Trophoblast cell (in vitro differentiated cells and primary cell): ENCODE measurements around the gene TAF11L14.

Experiments
- DNase-seq, 2 donors: peaks; one replicate each; pipeline ENCODE4 v3.0.0-alpha.2; 2016
- H2AFZ ChIP-seq: 2 replicates; pipeline ENCODE4 v1.6.1; 2013; ENCODE audit warnings: low read length, moderate library complexity, mild to moderate bottlenecking; ENCODE audit not compliant: insufficient read depth, poor library complexity
- H2AK5ac ChIP-seq: 2 replicates; pipeline ENCODE4 v1.6.1; 2013; ENCODE audit warnings: mild to moderate bottlenecking, low read length
- H2BK120ac ChIP-seq: 2 replicates; pipeline ENCODE4 v1.6.1; 2013; ENCODE audit warnings: low read length, mild to moderate bottlenecking, moderate library complexity; ENCODE audit not compliant: insufficient read depth, poor library complexity
- H2BK12ac ChIP-seq: 2 replicates; pipeline ENCODE4 v1.6.1; 2013; ENCODE audit warnings: mild to moderate bottlenecking, low read length, moderate library complexity
- H2BK5ac ChIP-seq: 2 replicates; pipeline ENCODE4 v1.6.1; 2013; ENCODE audit warnings: low read length, low read depth, moderate library complexity, mild to moderate bottlenecking; ENCODE audit not compliant: poor library complexity
- H3K14ac ChIP-seq: 2 replicates; pipeline ENCODE4 v1.6.1; 2013; ENCODE audit warnings: mild to moderate bottlenecking, low read length
- H3K18ac ChIP-seq: 2 replicates; pipeline ENCODE4 v1.6.1; 2013; ENCODE audit warnings: mild to moderate bottlenecking, low read length
- H3K23ac ChIP-seq: 2 replicates; pipeline ENCODE4 v1.6.1; 2013; ENCODE audit warnings: low read length
- H3K27ac ChIP-seq: 2 replicates; pipeline ENCODE4 v1.5.1; 2013; ENCODE audit warnings: low read depth, mild to moderate bottlenecking, inconsistent platforms, low read length, moderate library complexity
- H3K27me3 ChIP-seq: 2 replicates; pipeline ENCODE4 v1.6.1; 2013; ENCODE audit warnings: inconsistent platforms, mild to moderate bottlenecking, low read length, moderate library complexity; ENCODE audit not compliant: insufficient read depth
- H3K36me3 ChIP-seq, 2 experiments: 1 replicate in 1 of 2; 2 replicates in 1 of 2; pipeline ENCODE4 v1.6.1; 2013; ENCODE audit warnings: low read length in 2 of 2, mild to moderate bottlenecking in 2 of 2, moderate library complexity in 1 of 2; ENCODE audit not compliant: insufficient read depth in 2 of 2, control insufficient read depth in 1 of 2
- H3K4ac ChIP-seq: 2 replicates; pipeline ENCODE4 v1.6.1; 2013; ENCODE audit warnings: low read depth, mild to moderate bottlenecking, low read length, moderate library complexity
- H3K4me1 ChIP-seq, 2 experiments: 1 replicate in 1 of 2; 2 replicates in 1 of 2; pipeline ENCODE4 v1.6.1; 2013; ENCODE audit warnings: low read length in 2 of 2, mild to moderate bottlenecking in 2 of 2, moderate library complexity in 1 of 2; ENCODE audit not compliant: insufficient read depth in 2 of 2, control insufficient read depth in 1 of 2
- H3K4me2 ChIP-seq: 2 replicates; pipeline ENCODE4 v1.6.1; 2013; ENCODE audit warnings: inconsistent platforms, mild to moderate bottlenecking, low read length, moderate library complexity
- H3K4me3 ChIP-seq: 2 replicates; pipeline ENCODE4 v1.5.1; 2013; ENCODE audit warnings: mild to moderate bottlenecking, low read depth, low read length, inconsistent platforms
- H3K79me1 ChIP-seq: one replicate; pipeline ENCODE4 v1.6.1; 2013; ENCODE audit warnings: low read length
- H3K79me2 ChIP-seq: 2 replicates; pipeline ENCODE4 v1.6.1; 2013; ENCODE audit warnings: low read length, mild to moderate bottlenecking; ENCODE audit not compliant: control insufficient read depth, insufficient read depth, poor library complexity
- H3K9ac ChIP-seq: 2 replicates; pipeline ENCODE4 v1.6.1; 2013; ENCODE audit warnings: mild to moderate bottlenecking, low read length
- H3K9me3 ChIP-seq: 2 replicates; pipeline ENCODE4 v1.6.1; 2013; ENCODE audit warnings: low read depth, mild to moderate bottlenecking, control low read depth, inconsistent platforms, low read length; ENCODE audit not compliant: insufficient read depth
- H4K12ac ChIP-seq: 2 replicates; pipeline ENCODE4 v1.6.1; 2013; ENCODE audit warnings: low read depth, mild to moderate bottlenecking, low read length, moderate library complexity
- H4K8ac ChIP-seq: 2 replicates; pipeline ENCODE4 v1.6.1; 2013; ENCODE audit warnings: low read depth, mild to moderate bottlenecking, low read length, moderate library complexity
- H4K91ac ChIP-seq: one replicate; pipeline ENCODE4 v1.6.1; 2013; ENCODE audit warnings: low read depth, mild to moderate bottlenecking, low read length, moderate library complexity
- WGBS: extraction: QIAGEN DNeasy Blood & Tissue Kit; methylation state at CpG from one replicate; pipeline ENCODE4 v1.1.7; 2013; ENCODE audit warnings: missing lambda C conversion rate; ENCODE audit not compliant: insufficient read length, insufficient coverage; ENCODE audit errors: extremely low coverage; 5-methylcytosine and 5-hydroxymethylcytosine counted together

TAF11L14 gene

DNA sequence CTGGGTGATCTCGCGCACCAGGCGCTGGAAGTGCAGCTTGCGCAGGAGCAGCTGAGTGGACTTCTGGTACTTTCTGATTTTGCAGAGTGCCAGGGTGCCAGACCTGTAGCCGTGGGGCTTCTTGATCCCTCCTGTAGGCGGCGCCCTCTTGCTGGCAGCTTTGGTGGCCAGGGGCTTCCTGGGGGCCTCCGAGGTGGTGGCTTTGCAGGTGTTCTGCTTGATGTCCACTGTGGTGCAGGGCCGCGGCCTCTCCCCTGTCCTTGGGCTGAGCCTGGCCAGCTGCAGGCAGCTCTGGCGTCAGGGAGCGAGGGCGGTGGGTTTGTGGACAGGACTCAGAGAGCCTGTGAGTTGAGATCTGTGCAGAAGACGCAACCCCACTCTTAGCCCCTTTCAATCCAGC, 36.1 kb downstream of the TAF11L14 start:
- Histone ChIP-seq H3K14ac (no peak overlapping the region), H3K18ac (no peak overlapping the region), H2BK12ac (no peak overlapping the region), H3K36me3 (no peaks in the 10 kb centered on the region), H2BK120ac (no peak overlapping the region), H3K79me2 (no peaks in the 10 kb centered on the region), H3K4ac (no peak overlapping the region), H4K8ac (no peak overlapping the region), H3K4me2 (no peak overlapping the region), H4K91ac (no peak overlapping the region), H2AK5ac (no peak overlapping the region), H3K4me1 (no peaks in the 10 kb centered on the region), H3K4me3 (peak overlapping the region; percentile 7), H2BK5ac (no peak overlapping the region), H3K27ac (no peak overlapping the region), H3K9ac (peak overlapping the region; percentile 49), H2AFZ (no peak overlapping the region), H3K27me3 (no peaks in the 10 kb centered on the region), H4K12ac (no peak overlapping the region), H3K9me3 (no peaks in the 10 kb centered on the region), H3K23ac (no peak overlapping the region), H3K79me1 (no peaks in the 10 kb centered on the region)
- no CpG with 5 or more reads among the region's 14 CpGs for WGBS
- DNase-seq, result no peak

DNA sequence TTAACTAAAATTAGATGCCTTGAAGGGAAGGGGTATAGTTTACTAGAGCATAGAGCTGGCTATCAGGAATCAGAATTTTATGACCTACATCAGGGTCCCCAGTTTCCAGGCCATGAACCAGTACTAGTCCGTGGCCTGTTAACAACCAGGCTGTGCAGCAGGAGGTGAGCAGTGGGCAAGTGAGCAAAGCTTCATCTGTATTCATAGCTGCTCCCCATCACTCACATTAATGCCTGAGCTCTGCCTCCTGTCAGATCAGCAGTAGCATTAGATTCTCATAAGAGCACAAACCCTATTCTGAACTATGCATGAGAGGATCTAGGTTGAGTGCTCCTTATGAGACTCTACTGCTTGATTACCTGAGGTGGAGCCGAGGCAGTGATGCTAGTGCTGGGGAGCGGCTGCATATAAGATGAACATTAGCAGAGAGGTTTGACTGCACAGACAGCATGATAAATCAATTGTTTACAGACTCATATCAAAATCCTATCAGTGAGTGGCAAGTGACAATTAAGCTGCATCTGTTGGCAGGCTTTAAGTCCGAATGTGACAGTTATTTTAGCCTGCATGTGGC, 44.6 kb downstream of the TAF11L14 start:
- Histone ChIP-seq H3K23ac (no peak overlapping the region), H3K4me2 (no peak overlapping the region), H2BK5ac (no peak overlapping the region), H2BK120ac (no peak overlapping the region), H3K27me3 (no peaks in the 10 kb centered on the region), H3K79me1 (no peaks in the 10 kb centered on the region), H4K8ac (no peak overlapping the region), H3K4me3 (no peak overlapping the region), H2AFZ (no peak overlapping the region), H3K9me3 (no peaks in the 10 kb centered on the region), H3K9ac (no peak overlapping the region), H4K12ac (no peak overlapping the region), H3K18ac (no peak overlapping the region), H3K36me3 (no peaks in the 10 kb centered on the region), H2BK12ac (no peak overlapping the region), H3K14ac (no peak overlapping the region), H3K27ac (no peak overlapping the region), H4K91ac (no peak overlapping the region), H3K4ac (no peak overlapping the region), H3K4me1 (no peaks in the 10 kb centered on the region), H2AK5ac (no peak overlapping the region), H3K79me2 (no peaks in the 10 kb centered on the region)
- no CpG with 5 or more reads among the region's 4 CpGs for WGBS
- DNase-seq, result no peak

- no peak overlapping the region for H3K14ac ChIP-seq
- WGBS, result no CpG with 5 or more reads among the region's 8 CpGs
- no peak overlapping the region for H4K12ac ChIP-seq
- H3K27ac ChIP-seq, result no peak overlapping the region
- no peaks in the 10 kb centered on the region for H3K36me3 ChIP-seq
- DNase-seq, result peak in 1 of 2 donors; percentile 43
- H2BK5ac ChIP-seq, result no peak overlapping the region
- no peak overlapping the region for H3K23ac ChIP-seq
- H2BK120ac ChIP-seq, result no peak overlapping the region
- H3K4ac ChIP-seq, result no peak overlapping the region
- no peak overlapping the region for H2BK12ac ChIP-seq
- H3K79me1 ChIP-seq, result no peaks in the 10 kb centered on the region
- H3K79me2 ChIP-seq, result no peaks in the 10 kb centered on the region
- H4K91ac ChIP-seq, result no peak overlapping the region
- H3K18ac ChIP-seq, result no peak overlapping the region
- H3K4me2 ChIP-seq, result no peak overlapping the region
- no peak overlapping the region for H2AFZ ChIP-seq
- no peak overlapping the region for H3K9ac ChIP-seq
- H3K27me3 ChIP-seq, result no peaks in the 10 kb centered on the region
- H3K4me1 ChIP-seq, result no peaks in the 10 kb centered on the region
- no peak overlapping the region for H2AK5ac ChIP-seq
- no peaks in the 10 kb centered on the region for H3K9me3 ChIP-seq
- no peak overlapping the region for H4K8ac ChIP-seq
- H3K4me3 ChIP-seq, result no peak overlapping the region
Measured at GRCh38 chr5:17679597-17680203, 45.4 kb downstream of the TAF11L14 start.

- Histone ChIP-seq H3K4me1 (no peaks in the 10 kb centered on the region), H3K9me3 (no peaks in the 10 kb centered on the region), H2AK5ac (no peak overlapping the region), H3K4me3 (no peak overlapping the region), H3K18ac (no peak overlapping the region), H2BK120ac (no peak overlapping the region), H2BK12ac (no peak overlapping the region), H3K79me1 (no peaks in the 10 kb centered on the region), H3K4ac (no peak overlapping the region), H3K9ac (no peak overlapping the region), H3K4me2 (no peak overlapping the region), H2BK5ac (no peak overlapping the region), H3K79me2 (no peaks in the 10 kb centered on the region), H4K8ac (no peak overlapping the region), H2AFZ (no peak overlapping the region), H3K14ac (no peak overlapping the region), H3K36me3 (no peaks in the 10 kb centered on the region), H3K27me3 (no peaks in the 10 kb centered on the region), H3K23ac (no peak overlapping the region), H4K91ac (no peak overlapping the region), H4K12ac (no peak overlapping the region), H3K27ac (no peak overlapping the region)
- WGBS, result no CpG with 5 or more reads among the region's 2 CpGs
- DNase-seq, result no peak
Measured at GRCh38 chr5:17680737-17681136, 46.5 kb downstream of the TAF11L14 start.
